SJSA1 (cell line): ENCODE data around the gene DYNLT2. TPM values are rescaled to one million over a fixed set of nuclear protein-coding genes. Genes with fewer than 3 reads are reported as not detected.
"Not testable (repeated sequence)": the region's sequence is repeated elsewhere in the genome, so short reads cannot be mapped to it uniquely, and the experiment has no call there.

ENCODE experiments used
- DNase-seq, 2 experiments: peaks; one replicate each; pipeline ENCODE4 v3.0.0-alpha.2; 2015 to 2020; ENCODE audit warnings: low spot score in 2 of 2, low read depth in 1 of 2
- H3K27ac ChIP-seq: fragments of 250-450 bp; sonication (Bioruptor Pico); 2 replicates; pipeline ENCODE4 v1.5.1; 2020; ENCODE audit warnings: mild to moderate bottlenecking, moderate library complexity
- H3K27me3 ChIP-seq: fragments of 250-450 bp; sonication (Bioruptor Pico); replicated peaks from 2 replicates; pipeline ENCODE4 v1.5.1; 2020; ENCODE audit warnings: mild to moderate bottlenecking, moderate library complexity
- H3K36me3 ChIP-seq: fragments of 250-450 bp; sonication (Bioruptor Pico); 2 replicates; pipeline ENCODE4 v1.5.1; 2020; ENCODE audit warnings: mild to moderate bottlenecking
- H3K4me1 ChIP-seq: fragments of 250-450 bp; sonication (Bioruptor Pico); replicated peaks from 2 replicates; pipeline ENCODE4 v1.6.1; 2021; ENCODE audit warnings: mild to moderate bottlenecking
- H3K4me3 ChIP-seq: fragments of 250-450 bp; sonication (Bioruptor Pico); 2 replicates; pipeline ENCODE4 v1.5.1; 2020; ENCODE audit warnings: mild to moderate bottlenecking
- H3K9me3 ChIP-seq: fragments of 250-450 bp; sonication (Bioruptor Pico); replicated peaks from 2 replicates; pipeline ENCODE4 v1.5.1; 2020; ENCODE audit warnings: mild to moderate bottlenecking
- total RNA-seq: library from RNA; depleted of rRNA; stranded (reverse); fragments of >200 nt; shearing (Covaris generic); gene quantifications from 2 replicates; pipeline ENCODE4 v1.2.3, GENCODE V29; 2014

DYNLT2 gene
- total RNA-seq, 1 experiment from 2014 or later = 0.68 TPM

DNA sequence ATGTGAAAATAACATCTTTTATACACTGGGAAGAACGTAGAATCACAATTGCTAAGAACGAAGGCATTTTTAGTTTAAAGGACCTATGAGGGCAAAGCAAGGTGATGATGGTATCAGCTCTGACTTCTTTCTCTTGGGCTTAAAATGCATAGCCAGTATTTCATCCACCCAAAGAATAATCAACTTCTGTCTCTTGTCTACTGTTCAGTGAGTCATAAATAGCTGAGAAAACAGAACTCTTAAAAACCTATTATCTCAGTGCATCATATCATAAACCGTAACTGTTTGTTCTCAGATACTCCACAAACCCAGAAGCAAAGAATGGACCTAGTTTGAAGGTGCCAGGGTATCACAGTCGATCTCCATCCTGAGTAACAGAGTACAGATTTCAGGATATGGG lies 32.3 kb downstream of the DYNLT2 start:
- Histone ChIP-seq H3K9me3 (no peaks in the 10 kb centered on the region; the same call in 1 of the 2 replicates), H3K36me3 (peaks cover 38% of the 10 kb centered on the region), H3K4me3 (no peak overlapping the region), H3K4me1 (peaks cover 12% of the 10 kb centered on the region), H3K27me3 (no peaks in the 10 kb centered on the region), H3K27ac (no peak overlapping the region)
- DNase-seq = no peak

DNA sequence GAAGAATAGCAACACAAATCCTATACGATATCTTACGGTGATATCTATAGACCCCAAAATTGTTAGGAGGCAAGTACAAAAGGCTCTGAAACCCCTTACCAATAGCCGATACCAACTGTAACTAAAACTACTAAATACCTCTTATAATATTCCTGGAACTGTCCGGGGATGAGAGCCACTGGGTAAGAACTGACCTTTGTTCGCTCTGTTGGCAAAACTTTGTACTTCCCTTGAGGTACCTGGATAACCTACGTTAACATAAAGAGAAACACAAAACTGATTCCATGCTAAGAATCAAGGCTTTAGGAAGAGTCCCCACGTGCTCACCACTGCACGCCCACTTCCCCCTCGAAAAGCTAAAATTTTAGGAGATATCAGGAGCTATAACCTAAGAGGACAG lies 36.8 kb downstream of the DYNLT2 start:
- Histone ChIP-seq H3K27ac (no peak overlapping the region), H3K27me3 (no peaks in the 10 kb centered on the region), H3K4me3 (no peak overlapping the region), H3K36me3 (peaks cover 63% of the 10 kb centered on the region), H3K9me3 (no peaks in the 10 kb centered on the region), H3K4me1 (no peaks in the 10 kb centered on the region)
- DNase-seq = no peak

DNA sequence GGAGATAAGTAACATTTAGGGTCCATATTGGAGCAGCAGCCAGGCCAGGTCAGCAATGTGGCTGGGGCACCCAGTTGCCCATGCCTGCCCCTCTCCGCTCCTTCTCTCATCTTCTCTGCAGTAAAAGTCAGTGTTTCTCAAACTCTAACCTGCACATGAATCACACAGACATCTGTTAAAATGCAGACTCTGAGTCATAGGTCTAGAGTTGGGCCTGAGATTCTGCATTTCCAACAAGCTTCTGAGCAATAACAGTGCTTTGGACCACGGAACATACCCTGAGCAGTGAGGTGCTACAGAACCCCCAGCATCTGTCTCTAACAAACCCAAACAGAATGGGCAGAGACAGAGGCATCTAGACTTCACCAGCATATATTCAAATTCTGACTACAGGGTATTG lies 37.2 kb downstream of the DYNLT2 start:
- no peaks in the 10 kb centered on the region for H3K9me3 ChIP-seq
- no peak overlapping the region for H3K4me3 ChIP-seq
- no peaks in the 10 kb centered on the region for H3K4me1 ChIP-seq
- no peaks in the 10 kb centered on the region for H3K27me3 ChIP-seq
- H3K27ac ChIP-seq = no peak overlapping the region
- no peak for DNase-seq
- H3K36me3 ChIP-seq = peaks cover 66% of the 10 kb centered on the region

- Histone ChIP-seq H3K4me1 (no peaks in the 10 kb centered on the region), H3K27ac (no peak overlapping the region), H3K9me3 (no peaks in the 10 kb centered on the region), H3K4me3 (no peak overlapping the region), H3K36me3 (peaks cover 58% of the 10 kb centered on the region), H3K27me3 (no peaks in the 10 kb centered on the region)
- DNase-seq = no peak
These were observed 41.4 kb downstream of the DYNLT2 start for GRCh38 chr6:169710009-169710408.

DNA sequence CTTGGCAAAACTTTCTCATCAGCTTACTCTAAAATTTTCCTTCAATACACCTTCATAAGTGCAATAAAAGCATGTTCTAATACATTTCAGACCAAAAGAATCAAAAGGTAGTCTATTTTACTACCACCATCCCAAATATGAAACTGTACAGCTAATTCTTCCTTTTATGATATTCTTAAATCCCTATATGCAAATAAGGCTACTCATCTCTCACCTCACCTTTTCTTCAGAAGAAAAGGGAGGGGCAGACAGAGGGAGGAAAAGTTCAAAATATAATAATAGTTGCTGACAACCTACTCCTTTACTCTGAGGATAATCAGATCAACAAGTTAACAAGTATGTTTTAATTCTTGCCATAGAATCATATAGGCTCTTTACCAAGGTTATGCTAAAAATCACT lies 42.1 kb downstream of the DYNLT2 start:
- Histone ChIP-seq H3K36me3 (peaks cover 58% of the 10 kb centered on the region), H3K27ac (no peak overlapping the region), H3K4me3 (no peak overlapping the region), H3K27me3 (no peaks in the 10 kb centered on the region), H3K4me1 (0 out of 2 replicates have a peak, but pooled peaks cover under 1% of the 10 kb centered on the region), H3K9me3 (no peaks in the 10 kb centered on the region)
- no peak for DNase-seq

DNA sequence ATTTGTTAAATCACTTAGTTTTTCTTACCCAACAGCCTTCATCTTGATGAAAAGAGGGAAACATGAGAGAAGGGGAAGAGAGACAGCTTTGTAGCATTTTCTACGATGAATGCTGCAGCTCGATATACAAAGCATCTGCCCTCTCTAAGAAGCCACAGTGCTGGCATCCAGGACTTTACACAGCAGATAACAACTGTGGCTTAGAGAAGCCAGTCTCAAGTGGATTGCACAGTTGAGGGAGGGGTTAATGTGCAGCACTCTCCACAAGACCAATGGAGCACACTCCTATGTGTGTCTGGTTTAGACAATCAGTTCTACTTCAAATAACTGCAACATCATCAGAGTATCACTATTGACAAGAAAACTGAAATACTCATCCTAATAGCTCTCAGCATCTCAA lies 43.6 kb downstream of the DYNLT2 start:
- Histone ChIP-seq H3K4me1 (peaks cover 13% of the 10 kb centered on the region; the same call in 1 of the 2 replicates), H3K9me3 (no peaks in the 10 kb centered on the region), H3K27ac (no peak overlapping the region), H3K36me3 (peaks cover 61% of the 10 kb centered on the region), H3K4me3 (no peak overlapping the region), H3K27me3 (no peaks in the 10 kb centered on the region)
- no peak for DNase-seq

DNA sequence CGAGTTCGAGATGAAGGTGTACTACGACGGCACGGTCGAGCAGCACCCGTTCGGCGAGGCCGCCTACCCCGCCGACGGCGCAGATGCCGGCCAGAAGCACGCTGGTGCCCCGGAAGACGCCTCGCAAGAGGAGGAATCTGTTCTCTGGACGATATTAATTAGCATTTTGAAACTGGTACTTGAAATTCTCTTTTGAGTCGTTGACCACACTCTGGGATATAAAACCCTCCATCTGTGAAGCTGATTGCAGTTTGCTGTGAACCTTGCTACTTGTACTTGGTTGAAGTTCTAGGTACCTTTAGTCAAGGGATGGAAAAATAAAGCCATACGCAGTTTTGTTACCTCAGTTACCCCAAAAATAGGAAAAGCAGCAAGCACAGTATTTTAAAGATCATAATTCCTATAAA lies 48.5 kb downstream of the DYNLT2 start:
- Histone ChIP-seq H3K27me3 (no peaks in the 10 kb centered on the region), H3K9me3 (no peaks in the 10 kb centered on the region), H3K36me3 (peaks cover 41% of the 10 kb centered on the region), H3K27ac (peak overlapping the region; percentile 72), H3K4me1 (peaks cover 30% of the 10 kb centered on the region), H3K4me3 (peak overlapping the region; percentile 91)
- no peak for DNase-seq

DNA sequence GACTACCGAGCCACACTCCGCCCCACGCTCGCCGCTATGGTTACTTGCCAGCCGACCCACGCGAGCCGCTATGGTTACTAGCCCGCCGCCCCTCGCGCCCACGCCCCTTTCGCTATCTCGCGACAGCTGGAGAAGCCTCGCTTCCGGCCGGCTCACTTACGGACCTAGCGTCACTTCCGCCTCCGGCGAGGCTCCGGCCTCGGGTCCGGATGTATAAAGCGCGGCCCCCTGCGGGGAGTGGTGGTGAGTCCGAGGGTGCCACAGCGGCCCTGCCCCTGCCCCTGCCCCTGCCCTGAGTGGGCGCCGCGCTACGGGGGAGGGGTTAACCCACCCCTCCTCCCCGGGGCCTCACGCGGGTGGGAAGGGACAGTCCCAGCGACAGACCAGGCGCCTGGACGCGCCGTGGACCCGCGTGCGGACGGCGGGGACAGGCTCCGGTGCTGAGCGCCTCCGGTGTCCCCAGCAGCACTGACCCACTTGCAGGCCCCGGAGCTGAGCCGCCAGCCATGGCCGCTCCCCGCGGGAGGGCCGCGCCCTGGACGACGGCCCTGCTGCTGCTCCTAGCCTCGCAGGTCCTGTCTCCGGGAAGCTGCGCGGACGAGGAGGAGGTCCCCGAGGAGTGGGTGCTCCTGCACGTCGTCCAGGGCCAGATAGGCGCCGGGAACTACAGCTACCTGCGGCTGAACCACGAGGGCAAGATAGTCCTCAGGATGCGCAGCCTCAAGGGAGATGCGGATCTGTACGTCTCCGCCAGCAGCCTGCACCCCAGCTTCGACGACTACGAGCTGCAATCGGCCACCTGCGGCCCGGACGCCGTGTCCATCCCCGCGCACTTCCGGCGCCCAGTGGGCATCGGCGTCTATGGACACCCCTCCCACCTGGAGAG lies 49.2 kb downstream of the DYNLT2 start, which contains the start of the genes C6orf120 and WDR27:
Gene C6orf120 (plus strand): TSS at position 173 of the 886 bp plus-strand sequence. CDS start 334 bp downstream, at position 507.
Gene WDR27 (minus strand): TSS at position 76 of the 886 bp plus-strand sequence. CDS start 13,024 bp downstream, outside the sequence.
- Histone ChIP-seq H3K4me1 (peaks cover 30% of the 10 kb centered on the region), H3K4me3 (peak within 1 kb of the TSS; percentile 91), H3K9me3 (no peaks in the 10 kb centered on the region), H3K27me3 (no peaks in the 10 kb centered on the region), H3K36me3 (peaks cover 41% of the 10 kb centered on the region), H3K27ac (peak within 1 kb of the TSS; percentile 72)
- peak; percentile 94 to 97 for DNase-seq

DNA sequence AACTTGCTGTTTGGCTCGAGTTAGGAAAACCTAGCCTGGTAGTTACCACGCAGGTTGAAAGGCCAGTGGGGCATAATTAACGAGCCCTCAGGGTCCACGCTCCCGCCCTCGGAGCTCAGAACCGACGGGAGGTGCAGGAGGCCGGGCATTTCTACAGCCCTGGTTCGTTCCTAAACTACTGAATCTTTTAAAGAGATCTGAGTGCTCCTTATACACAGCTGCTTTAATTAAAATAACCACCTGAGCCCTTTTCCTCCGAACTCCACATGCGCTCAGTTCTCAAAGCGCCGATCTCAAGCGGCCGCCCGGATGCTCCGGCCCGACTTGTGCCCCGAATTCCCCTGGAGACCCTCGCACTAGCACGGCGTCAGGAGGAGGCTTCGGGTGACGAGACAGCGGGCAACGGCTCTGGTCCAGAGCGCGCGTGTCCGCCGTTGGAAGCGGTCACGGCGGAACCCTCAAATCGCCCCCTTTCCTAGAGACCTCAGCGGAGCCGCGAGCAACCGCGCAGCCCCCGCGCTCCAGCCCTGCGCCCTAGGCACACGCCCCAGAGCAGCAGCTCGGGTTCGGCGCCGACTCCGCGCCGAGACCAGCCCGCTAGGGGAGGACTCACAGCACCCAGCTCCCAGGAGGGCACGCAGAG lies 49.9 kb downstream of the DYNLT2 start:
- no peak for DNase-seq
- Histone ChIP-seq H3K4me1 (peaks cover 30% of the 10 kb centered on the region), H3K9me3 (no peaks in the 10 kb centered on the region; the same call in 1 of the 2 replicates), H3K27ac (peak overlapping the region; percentile 72), H3K27me3 (no peaks in the 10 kb centered on the region), H3K36me3 (peaks cover 41% of the 10 kb centered on the region), H3K4me3 (peak overlapping the region; percentile 91)

- no peak overlapping the region for H3K4me3 ChIP-seq
- peaks cover 39% of the 10 kb centered on the region for H3K36me3 ChIP-seq
- no peak overlapping the region for H3K27ac ChIP-seq
- no peak for DNase-seq
- H3K4me1 ChIP-seq = peaks cover 30% of the 10 kb centered on the region
- no peaks in the 10 kb centered on the region for H3K27me3 ChIP-seq
- H3K9me3 ChIP-seq = no peaks in the 10 kb centered on the region; the same call in 1 of the 2 replicates
These were observed 51.1 kb downstream of the DYNLT2 start for GRCh38 chr6:169700296-169700695.

DNA sequence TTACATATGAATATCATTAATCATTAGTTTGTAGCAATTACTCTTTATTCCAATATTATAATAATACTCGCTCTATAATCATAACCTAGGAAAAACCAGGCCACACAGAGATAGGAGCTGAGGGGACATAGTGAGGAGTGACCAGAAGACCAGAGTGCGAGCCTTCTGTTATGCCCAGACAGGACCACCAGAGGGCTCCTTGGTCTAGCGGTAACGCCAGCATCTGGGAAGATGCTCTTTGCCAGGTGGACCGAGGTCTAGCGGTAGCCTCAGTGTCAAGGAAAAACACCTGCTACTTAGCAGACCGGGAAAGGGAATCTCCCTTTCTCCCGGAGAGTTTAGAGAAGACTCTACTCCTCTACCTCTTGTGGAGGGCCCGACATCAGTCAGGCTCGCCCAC lies 54.3 kb downstream of the DYNLT2 start:
- not testable (repeated sequence) for DNase-seq, H3K27me3 ChIP-seq, H3K4me3 ChIP-seq, H3K27ac ChIP-seq, H3K9me3 ChIP-seq
- Histone ChIP-seq H3K4me1 (peaks cover 14% of the 10 kb centered on the region), H3K36me3 (peaks cover 19% of the 10 kb centered on the region)

DNA sequence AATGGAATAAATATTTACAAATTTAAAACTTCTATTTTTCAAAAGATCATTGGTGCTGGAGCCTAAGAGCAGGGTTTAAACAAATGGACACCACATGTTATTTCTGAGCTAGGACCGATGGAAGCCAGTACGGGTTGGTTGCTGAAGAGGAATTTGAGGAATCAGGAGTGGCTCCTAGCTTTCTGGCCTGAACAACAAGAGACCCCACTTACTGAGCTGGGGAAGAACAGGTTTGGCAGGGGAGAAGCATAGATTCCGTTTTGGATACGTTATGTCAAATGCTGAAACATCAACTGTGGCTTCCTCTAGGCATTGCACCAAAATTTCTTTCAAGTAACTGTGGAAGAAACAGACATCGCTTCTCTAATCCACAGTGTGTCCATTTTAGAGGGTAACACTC lies 56.2 kb downstream of the DYNLT2 start:
- Histone ChIP-seq H3K4me3 (no peak overlapping the region), H3K27ac (no peak overlapping the region), H3K4me1 (peaks cover 3% of the 10 kb centered on the region), H3K36me3 (peaks cover 13% of the 10 kb centered on the region; the same call in 1 of the 2 replicates), H3K9me3 (no peaks in the 10 kb centered on the region; the same call in 1 of the 2 replicates), H3K27me3 (no peaks in the 10 kb centered on the region)
- DNase-seq = no peak

DNA sequence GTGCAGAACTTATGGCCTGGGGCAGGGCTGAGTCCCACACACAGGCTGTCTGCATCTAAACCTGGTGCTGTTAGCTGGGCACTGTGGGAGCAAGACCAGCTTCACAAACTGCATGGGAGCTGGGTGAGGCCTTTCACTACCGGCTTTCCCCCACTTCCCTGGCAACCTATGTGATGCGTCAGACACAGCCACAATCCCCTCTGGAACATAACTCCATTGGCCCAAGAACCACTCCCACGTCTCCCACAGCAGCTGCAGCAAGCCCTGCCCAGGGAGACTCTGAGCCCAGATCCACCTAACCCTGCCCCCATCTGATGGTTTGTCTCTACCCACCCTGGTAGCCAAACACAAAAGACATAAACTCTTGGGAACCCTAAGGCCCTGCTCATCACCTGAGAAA lies 58.9 kb downstream of the DYNLT2 start:
- Histone ChIP-seq H3K36me3 (peaks cover 21% of the 10 kb centered on the region), H3K4me1 (0 out of 2 replicates have a peak, but pooled peaks cover 3% of the 10 kb centered on the region), H3K9me3 (no peaks in the 10 kb centered on the region; the same call in 1 of the 2 replicates), H3K27me3 (no peaks in the 10 kb centered on the region), H3K4me3 (no peak overlapping the region), H3K27ac (no peak overlapping the region)
- no peak for DNase-seq

DNA sequence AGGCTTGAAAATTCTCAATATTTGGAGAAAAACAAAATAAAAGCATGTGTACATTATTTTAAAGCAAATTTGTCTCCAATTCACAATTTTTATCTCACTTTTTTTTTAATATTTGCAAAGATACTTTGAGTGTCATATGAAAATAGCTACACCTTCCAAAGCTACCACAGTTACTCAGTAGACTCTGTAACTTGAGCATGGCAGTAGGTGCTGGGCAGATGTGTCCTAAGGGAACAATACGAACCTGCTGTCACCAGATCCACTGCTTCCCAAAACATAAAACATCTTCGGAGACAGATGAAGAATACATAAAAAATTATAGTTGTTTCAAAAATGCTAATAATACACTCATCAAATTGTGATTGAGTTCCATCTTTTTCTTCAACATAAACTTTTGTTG lies 60.1 kb downstream of the DYNLT2 start:
- DNase-seq = no peak
- Histone ChIP-seq H3K9me3 (peaks cover 4% of the 10 kb centered on the region; the same call in 1 of the 2 replicates), H3K4me1 (0 out of 2 replicates have a peak, but pooled peaks cover 3% of the 10 kb centered on the region), H3K4me3 (no peak overlapping the region), H3K27me3 (no peaks in the 10 kb centered on the region), H3K36me3 (peaks cover 31% of the 10 kb centered on the region), H3K27ac (no peak overlapping the region)
